ENCODE measurements around the gene KLRC3.
"Not testable (repeated sequence)": the region's sequence is repeated elsewhere in the genome, so short reads cannot be mapped to it uniquely, and the experiment has no call there.

Gene KLRC3

GRCh38 chr12:10420334-10420733 lies at the start of gene KLRC3:
TSS of gene KLRC3 (minus strand) at chr12:10420595. CDS start at chr12:10420550, 45 bp downstream.
- DNase-seq = not testable (repeated sequence)

- no peak for DNase-seq
Observed at GRCh38 chr12:10469701-10470100, 49.3 kb upstream of the KLRC3 start.

DNA sequence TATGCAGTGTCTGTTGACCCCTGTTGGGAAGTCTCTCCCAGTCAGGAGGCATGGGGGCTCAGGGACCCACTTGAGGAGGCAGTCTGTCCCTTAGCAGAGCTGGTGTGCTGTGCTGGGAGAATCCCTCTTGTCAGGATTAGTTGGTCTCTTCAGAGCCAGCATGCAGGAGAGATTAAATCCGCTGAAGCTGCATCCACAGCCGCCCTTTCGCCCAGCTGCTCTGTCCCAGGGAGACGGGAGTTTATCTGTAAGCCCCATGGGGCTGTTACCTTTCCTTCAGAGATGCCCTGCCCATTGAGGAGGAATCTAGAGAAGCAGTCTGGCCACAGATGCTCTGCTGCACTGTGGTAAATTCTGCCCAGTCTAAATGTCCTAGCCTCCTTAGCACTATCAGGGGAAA lies 45.9 kb upstream of the KLRC3 start:
- no peak for DNase-seq

DNA sequence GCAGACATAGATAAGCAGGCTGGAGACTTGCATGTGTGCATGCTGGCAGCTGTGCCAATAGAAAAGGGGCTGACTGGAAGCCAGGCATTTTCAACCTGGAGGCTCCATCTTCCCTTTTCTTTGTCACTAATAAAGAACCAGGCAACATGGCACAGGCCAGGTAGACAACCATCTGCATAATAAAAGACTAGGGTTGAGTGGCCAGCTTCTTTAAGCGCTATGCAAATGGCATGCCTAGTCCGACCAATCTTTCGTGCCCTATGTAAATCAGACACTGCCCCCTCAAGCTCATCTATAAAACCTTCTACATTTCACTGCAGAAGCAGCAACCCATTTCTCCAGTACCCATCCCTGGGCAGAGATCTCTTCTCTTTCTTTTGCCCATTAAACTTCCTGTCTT lies 37.4 kb upstream of the KLRC3 start:
- DNase-seq = no peak

DNA sequence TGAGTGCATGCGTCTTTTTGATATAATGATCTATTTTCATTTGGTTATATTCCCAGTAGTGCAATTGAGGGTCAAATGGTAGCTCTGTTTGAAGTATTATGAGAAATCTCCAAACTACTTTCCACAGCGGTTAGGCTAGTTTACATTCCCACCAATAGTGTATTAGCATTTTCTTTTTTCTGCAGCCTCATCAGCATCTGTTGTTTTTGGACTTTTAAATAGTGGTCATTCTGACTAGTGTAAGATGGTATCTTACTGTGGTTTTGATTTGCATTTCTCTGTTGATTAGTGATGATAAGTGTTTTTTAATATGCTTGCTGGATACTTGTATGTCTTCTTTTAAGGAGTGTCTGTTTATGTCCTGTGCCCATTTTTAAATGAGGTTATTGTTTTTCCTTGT lies 36.5 kb upstream of the KLRC3 start:
- no peak for DNase-seq

GRCh38 chr12:10455766-10456165 lies 35.4 kb upstream of the KLRC3 start:
- no peak for DNase-seq

DNA sequence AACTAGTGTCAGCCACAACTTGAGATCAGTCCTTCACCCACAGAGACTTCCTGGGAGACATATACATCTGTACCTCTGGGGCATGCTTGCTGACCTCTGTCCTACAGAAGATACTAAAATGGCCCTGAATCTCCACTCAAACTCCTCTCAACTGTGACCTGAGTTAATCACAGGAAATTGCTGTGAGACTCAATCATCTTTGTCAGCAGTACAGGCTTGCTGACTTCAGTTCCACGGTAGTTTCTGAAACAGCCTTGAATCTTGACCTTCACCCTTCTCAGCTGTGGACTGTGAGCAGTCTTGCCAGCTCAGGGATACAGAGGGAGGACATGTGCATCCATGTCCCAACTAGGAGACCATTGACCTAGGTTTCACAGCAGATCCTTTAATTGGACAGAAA lies 34.1 kb upstream of the KLRC3 start:
- DNase-seq = no peak

GRCh38 chr12:10453156-10453555 lies 32.8 kb upstream of the KLRC3 start, which contains the start of gene KLRC1:
TSS of gene KLRC1 (minus strand) at chr12:10453377. CDS start at chr12:10451156, 2,221 bp downstream.
- DNase-seq = no peak

DNA sequence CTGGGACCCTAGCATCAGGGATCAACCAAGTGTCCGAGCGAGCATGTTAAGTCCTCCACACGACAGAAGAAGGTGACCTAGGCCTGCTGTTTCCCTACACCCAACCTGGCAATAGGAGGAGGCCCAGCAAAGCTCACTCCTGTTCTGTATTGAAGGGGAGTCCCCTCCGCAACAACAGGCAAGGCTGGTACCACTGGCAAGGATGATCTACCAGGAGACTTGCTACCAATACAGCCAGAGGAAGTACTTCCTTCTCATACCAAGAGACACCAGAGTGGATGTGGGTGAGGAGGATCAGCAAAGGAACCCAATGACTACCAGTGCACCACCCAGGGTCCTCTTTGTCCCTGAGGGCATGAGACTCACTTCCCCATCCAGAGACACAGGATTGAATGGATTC lies 27.8 kb upstream of the KLRC3 start:
- no peak for DNase-seq

- not testable (repeated sequence) for DNase-seq
Observed at GRCh38 chr12:10446052-10446451, 25.7 kb upstream of the KLRC3 start.

- DNase-seq = not testable (repeated sequence)
Observed at GRCh38 chr12:10441144-10441543, 20.7 kb upstream of the KLRC3 start.

DNA sequence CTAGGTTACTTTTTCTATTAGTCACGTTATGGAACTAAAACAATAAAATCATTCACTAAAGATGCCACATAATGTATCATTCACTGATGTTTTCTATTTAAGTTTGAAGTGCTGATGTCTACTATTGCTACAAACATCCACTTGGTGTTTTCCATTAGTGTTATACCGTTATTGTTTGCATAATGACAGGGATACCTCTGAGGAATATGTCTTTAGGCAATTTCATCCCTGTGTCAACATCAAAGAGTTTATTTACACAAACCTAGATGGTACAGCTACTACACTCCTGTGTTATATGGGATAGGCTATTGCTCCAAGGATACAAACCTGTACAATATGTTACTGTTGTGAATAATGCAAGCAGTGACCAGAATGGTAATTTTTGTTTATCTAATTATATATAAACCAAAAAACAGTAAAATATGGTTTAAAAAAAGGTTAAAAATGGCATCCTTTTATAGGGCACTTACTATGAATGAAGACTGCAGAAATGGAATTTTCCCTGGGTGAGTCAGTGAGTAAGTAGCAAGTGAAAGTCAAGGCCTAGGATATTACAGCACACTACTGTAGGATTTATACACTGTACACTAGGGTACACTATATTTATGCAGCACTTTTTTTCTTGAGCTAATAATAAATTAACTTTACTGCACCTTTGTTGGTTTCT lies 19.3 kb upstream of the KLRC3 start:
- DNase-seq = not testable (repeated sequence)

GRCh38 chr12:10437601-10438000 lies 17.2 kb upstream of the KLRC3 start:
- DNase-seq = not testable (repeated sequence)

GRCh38 chr12:10435816-10436215 lies 15.4 kb upstream of the KLRC3 start, which contains the start of gene KLRC2:
TSS of gene KLRC2 (minus strand) at chr12:10436010. CDS start at chr12:10435986, 24 bp downstream.
- not testable (repeated sequence) for DNase-seq

GRCh38 chr12:10430623-10431022 lies 10.2 kb upstream of the KLRC3 start:
- DNase-seq = not testable (repeated sequence)

DNA sequence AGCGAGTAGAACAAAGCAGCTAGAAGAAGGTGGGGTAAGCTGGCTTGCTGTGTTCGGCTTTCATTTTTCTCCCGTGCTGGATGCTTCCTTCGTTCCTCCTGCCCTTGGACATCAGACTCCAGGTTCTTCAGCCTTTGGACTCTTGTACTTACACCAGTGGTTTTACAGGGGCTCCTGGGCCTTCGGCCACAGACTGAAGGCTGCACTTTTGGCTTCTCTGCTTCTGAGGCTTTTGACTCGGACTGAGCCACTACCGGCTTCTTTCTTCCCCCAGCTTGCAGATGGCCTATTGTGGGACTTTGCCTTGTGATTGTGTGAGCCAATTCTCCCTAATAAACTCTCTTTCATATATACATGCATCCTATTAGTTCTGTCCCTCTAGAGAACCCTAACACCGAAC lies 5.5 kb upstream of the KLRC3 start:
- DNase-seq = not testable (repeated sequence)

- DNase-seq = not testable (repeated sequence)
Observed at GRCh38 chr12:10424260-10424899, 4.0 kb upstream of the KLRC3 start.

GRCh38 chr12:10422159-10422558 lies 1.8 kb upstream of the KLRC3 start:
- DNase-seq = not testable (repeated sequence)

DNA sequence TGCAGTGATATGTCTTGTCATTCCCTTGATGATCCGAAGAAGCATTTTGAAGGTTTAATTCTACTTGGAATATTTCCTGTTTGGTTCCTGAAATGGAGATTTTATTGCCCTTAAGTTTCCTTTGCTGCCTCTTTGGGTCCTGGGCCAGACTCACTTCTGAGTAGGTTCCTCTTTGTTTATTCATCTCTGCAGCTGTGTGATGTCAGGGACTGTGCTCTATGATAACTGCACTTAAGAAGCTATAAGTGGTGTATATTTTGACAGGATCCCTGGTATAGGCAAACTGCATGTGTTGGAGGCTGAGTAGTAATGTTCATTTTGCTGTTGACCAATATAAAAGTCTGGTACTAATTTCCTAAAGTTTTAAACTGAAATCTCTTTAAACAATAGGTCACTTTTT lies 11.0 kb downstream of the KLRC3 start, which contains the start of gene KLRC4:
KLRC4 (minus strand) TSS at position 366 of the 400 bp plus-strand sequence; CDS start at position 184, 182 bp downstream.
- no peak for DNase-seq

DNA sequence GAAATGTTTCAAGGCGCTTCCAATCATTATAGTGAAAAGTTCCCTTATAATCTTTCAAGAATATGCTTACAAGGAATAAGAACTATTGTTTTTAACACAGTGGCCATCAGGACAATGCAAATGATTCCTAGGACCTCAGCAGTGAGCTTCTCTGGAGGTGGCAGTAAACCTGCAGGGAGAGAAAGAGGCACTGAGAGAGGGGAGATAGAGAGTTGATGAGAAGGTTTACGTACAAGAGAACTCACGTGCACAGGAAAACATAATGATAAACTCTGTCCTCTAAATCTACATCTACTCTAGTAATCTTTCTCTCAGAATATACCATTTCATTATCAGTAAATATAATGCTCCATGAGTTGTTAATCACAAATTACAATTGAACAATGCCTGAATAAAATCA lies 11.6 kb downstream of the KLRC3 start:
- DNase-seq = no peak

DNA sequence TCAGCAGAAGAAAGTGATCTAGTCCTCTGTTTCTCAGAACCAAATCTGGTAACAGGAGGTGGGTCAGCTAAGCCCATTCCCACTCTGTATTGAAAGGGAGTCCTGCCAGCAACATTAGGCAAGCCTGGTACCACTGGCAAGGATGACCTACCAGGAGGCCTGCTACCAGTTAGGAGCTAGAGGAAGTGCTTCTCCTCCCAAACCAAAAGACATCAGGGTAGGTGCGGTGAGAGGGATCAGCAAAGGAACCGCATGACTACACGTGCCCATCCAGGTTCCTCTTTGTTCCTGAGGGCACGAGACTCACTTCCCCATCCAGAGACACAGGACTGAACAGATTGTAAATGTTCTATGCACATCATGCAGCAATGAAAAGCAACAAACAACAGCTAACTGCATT lies 13.7 kb downstream of the KLRC3 start:
- DNase-seq = no peak

DNA sequence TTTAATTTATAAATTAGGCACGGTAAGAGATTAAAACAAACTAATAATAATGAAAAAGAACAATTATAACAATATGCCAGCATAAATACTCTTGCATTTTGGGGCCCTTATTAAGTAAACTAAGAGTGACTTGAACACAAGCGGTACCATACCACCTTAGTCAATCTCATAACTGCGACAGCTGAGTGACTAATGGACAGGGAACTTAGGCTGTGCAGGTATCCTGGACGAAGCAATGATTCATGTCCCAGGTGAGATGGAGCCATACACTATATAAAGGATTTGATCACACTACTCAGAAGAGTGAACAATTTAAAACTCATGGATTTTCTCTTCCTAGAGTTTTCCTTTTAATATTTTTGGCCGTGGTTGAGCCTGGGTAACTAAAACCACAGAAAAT lies 15.1 kb downstream of the KLRC3 start:
- DNase-seq = no peak

- DNase-seq = no peak
Observed at GRCh38 chr12:10404798-10405197, 15.6 kb downstream of the KLRC3 start.

DNA sequence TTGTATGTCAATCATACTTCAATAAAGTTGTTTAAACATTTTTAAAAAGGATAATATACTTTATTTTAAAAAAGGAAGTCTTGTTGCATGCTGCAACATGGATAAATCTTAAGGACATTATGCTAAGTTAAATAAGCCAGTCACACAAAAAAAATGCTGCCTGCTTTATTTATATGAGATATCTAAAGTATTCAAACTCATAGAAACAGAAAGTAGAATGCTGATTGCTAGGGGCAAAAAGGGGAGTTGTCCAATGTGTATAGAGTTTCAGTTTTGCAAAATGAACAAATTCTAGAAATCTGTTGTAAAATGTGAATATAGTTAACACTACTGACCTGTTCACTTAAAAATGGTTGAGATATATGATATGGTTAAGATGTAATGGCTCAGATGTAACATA lies 19.6 kb downstream of the KLRC3 start:
- no peak for DNase-seq
